HCT116 (cell line): ENCODE data around the gene PER2. TPM values are rescaled to one million over a fixed set of nuclear protein-coding genes. Genes with fewer than 3 reads are reported as not detected.

Source experiments
- ATAC-seq: fragments of 200-7000 bp; cut with Tn5 transposase; 2 replicates; pipeline ENCODE4 v1.9.1; 2020; ENCODE audit warnings: mild to moderate bottlenecking, moderate library complexity
- BruUV-seq: library from RNA; stranded (reverse); fragments of 400-500 nt; replicated peaks from 2 replicates; lab custom pipeline; 2021; lab: Mats Ljungman, UMichigan
- CTCF ChIA-PET: fragments of 300-600 bp; sonication (Branson Sonifier 250); formaldehyde crosslinking; loops from one replicate; lab custom pipeline; 2021; ENCODE audit warnings: antibody characterized with exemption; lab: Charles Lee
- POLR2A ChIA-PET: fragments of 300-600, 350-600 bp; sonication (Branson Sonifier 250); formaldehyde crosslinking; loops from one replicate; lab custom pipeline; 2021; ENCODE audit warnings: antibody characterized with exemption; lab: Charles Lee
- RAD21 ChIA-PET, 2 experiments: fragments of 300-600 bp; sonication (Branson Sonifier 250); formaldehyde crosslinking; loops; one replicate each; lab custom pipeline; 2023; ENCODE audit warnings: low total read pairs in 2 of 2; ENCODE audit not compliant: uncharacterized antibody in 2 of 2, unreplicated experiment in 2 of 2, low non-redundant PET in 1 of 2; lab: Charles Lee
- DNase-seq: peaks from one replicate; pipeline ENCODE4 v3.0.0-alpha.2; 2010; ENCODE audit warnings: low read depth, low spot score
- H2AFZ ChIP-seq: fragments of 200-600 bp; shearing (Covaris generic), sonication (generic); 2 replicates; pipeline ENCODE4 v1.6.1; 2017; ENCODE audit warnings: low read depth, mixed run types, mixed read lengths, antibody characterized with exemption, low read length; ENCODE audit not compliant: poor library complexity, severe bottlenecking
- H3K27ac ChIP-seq: 2 replicates; pipeline ENCODE4 v1.5.1; 2012; ENCODE audit warnings: low read depth, low read length
- H3K27me3 ChIP-seq: fragments of 200-600 bp; sonication (generic); 2 replicates; pipeline ENCODE4 v1.6.1; 2016; ENCODE audit warnings: mixed run types, low read length, mixed read lengths; ENCODE audit not compliant: insufficient read depth
- H3K36me3 ChIP-seq, 2 experiments: fragments of 200-500 bp in 1 of 2; fragments of 200-600 bp in 1 of 2; sonication (Bioruptor generic) in 1 of 2; sonication (generic) in 1 of 2; 2 replicates each; pipeline versions ENCODE4 v1.5.1 to v1.6.1; 2014 to 2016; ENCODE audit warnings: low read length in 2 of 2, inconsistent platforms in 1 of 2, mixed read lengths in 1 of 2, mixed run types in 1 of 2; ENCODE audit not compliant: insufficient read depth in 2 of 2, control insufficient read depth in 1 of 2
- H3K4me1 ChIP-seq, 2 experiments: fragments of 200-600 bp in 1 of 2; sonication (generic) in 1 of 2; 2 replicates each; pipeline versions ENCODE4 v1.5.1 to v1.6.1; 2012 to 2017; ENCODE audit warnings: low read length in 2 of 2, inconsistent platforms in 1 of 2, mild to moderate bottlenecking in 1 of 2, mixed read lengths in 1 of 2, mixed run types in 1 of 2, moderate library complexity in 1 of 2; ENCODE audit not compliant: insufficient read depth in 2 of 2, control insufficient read depth in 1 of 2
- H3K4me2 ChIP-seq: fragments of 200-600 bp; sonication (generic); 2 replicates; pipeline ENCODE4 v1.6.1; 2017; ENCODE audit warnings: mixed run types, low read length, mixed read lengths
- H3K4me3 ChIP-seq, 2 experiments: fragments of 200-600 bp in 1 of 2; sonication (generic) in 1 of 2; replicated peaks in 1 of 2; 2 replicates each; pipeline ENCODE4 v1.5.1; 2011 to 2016; ENCODE audit warnings: low read length in 2 of 2, control low read depth in 1 of 2, low read depth in 1 of 2, mild to moderate bottlenecking in 1 of 2, mixed read lengths in 1 of 2, mixed run types in 1 of 2
- H3K79me2 ChIP-seq: fragments of 200-600 bp; sonication (generic); 2 replicates; pipeline ENCODE4 v1.6.1; 2017; ENCODE audit warnings: mild to moderate bottlenecking, mixed run types, low read length, moderate library complexity, mixed read lengths; ENCODE audit not compliant: insufficient read depth
- H3K9ac ChIP-seq: fragments of 200-600 bp; sonication (generic); 2 replicates; pipeline ENCODE4 v1.6.1; 2016; ENCODE audit warnings: low read length, mixed read lengths
- H3K9me2 ChIP-seq: fragments of 200-600 bp; sonication (generic), shearing (Covaris generic); 2 replicates; pipeline ENCODE4 v1.6.1; 2017; ENCODE audit warnings: mixed run types, mild to moderate bottlenecking, moderate library complexity; ENCODE audit not compliant: insufficient read depth
- H3K9me3 ChIP-seq, 2 experiments: fragments of 200-500 bp in 1 of 2; fragments of 200-600 bp in 1 of 2; sonication (Bioruptor generic) in 1 of 2; sonication (generic) in 1 of 2; 2 replicates each; pipeline ENCODE4 v1.6.1; 2014 to 2017; ENCODE audit warnings: low read length in 2 of 2, mixed read lengths in 2 of 2, inconsistent platforms in 1 of 2, low read depth in 1 of 2, mild to moderate bottlenecking in 1 of 2, mixed run types in 1 of 2, moderate library complexity in 1 of 2; ENCODE audit not compliant: control insufficient read depth in 1 of 2, insufficient read depth in 1 of 2
- H4K20me1 ChIP-seq: fragments of 200-600 bp; sonication (generic), shearing (Covaris generic); 2 replicates; pipeline ENCODE4 v1.6.1; 2017; ENCODE audit warnings: mixed run types, mild to moderate bottlenecking, moderate library complexity; ENCODE audit not compliant: insufficient read depth
- CEBPB ChIP-seq: IDR thresholded peaks from 2 replicates; pipeline ENCODE4 v1.6.1; 2012; ENCODE audit warnings: low read depth
- EGR1 ChIP-seq: IDR thresholded peaks from 2 replicates; pipeline ENCODE4 v1.6.1; 2012; ENCODE audit warnings: low read depth
- ELF1 ChIP-seq: IDR thresholded peaks from 2 replicates; pipeline ENCODE4 v1.6.1; 2012; ENCODE audit warnings: low read depth, borderline replicate concordance
- EZH2 ChIP-seq: fragments of 200-600 bp; sonication (generic); IDR thresholded peaks from 2 replicates; pipeline ENCODE4 v1.6.1; 2017; ENCODE audit warnings: antibody characterized with exemption, mixed run types
- EZH2phosphoT487 ChIP-seq: fragments of 200-600 bp; IDR thresholded peaks from 2 replicates; pipeline ENCODE4 v1.6.1; 2018; ENCODE audit warnings: antibody characterized with exemption, borderline replicate concordance
- JUND ChIP-seq: IDR thresholded peaks from 2 replicates; pipeline ENCODE4 v1.6.1; 2012
- POLR2A ChIP-seq: IDR thresholded peaks from 2 replicates; pipeline ENCODE4 v1.7.0; 2011; ENCODE audit warnings: borderline replicate concordance; ENCODE audit not compliant: insufficient read depth, insufficient read length; ENCODE audit errors: extremely low read depth
- POLR2AphosphoS5 ChIP-seq: IDR thresholded peaks from 2 replicates; pipeline ENCODE4 v1.6.1; 2011; ENCODE audit warnings: mild to moderate bottlenecking, low read depth, low read length, moderate library complexity
- RAD21 ChIP-seq: IDR thresholded peaks from 2 replicates; pipeline ENCODE4 v1.6.1; 2012; ENCODE audit warnings: low read depth, mild to moderate bottlenecking
- SP1 ChIP-seq: IDR thresholded peaks from 2 replicates; pipeline ENCODE4 v1.6.1; 2012; ENCODE audit warnings: low read depth
- SRF ChIP-seq: IDR thresholded peaks from 2 replicates; pipeline ENCODE4 v1.6.1; 2012; ENCODE audit warnings: low read depth
- TCF7L2 ChIP-seq: IDR thresholded peaks from 2 replicates; pipeline ENCODE4 v1.7.0; 2011; ENCODE audit warnings: borderline replicate concordance, inconsistent platforms; ENCODE audit not compliant: insufficient read depth, insufficient read length; ENCODE audit errors: extremely low read depth
- YY1 ChIP-seq: IDR thresholded peaks from 2 replicates; pipeline ENCODE4 v1.6.1; 2011; ENCODE audit warnings: low read length, low read depth, moderate library complexity, mild to moderate bottlenecking; ENCODE audit not compliant: insufficient replicate concordance; ENCODE audit errors: extremely low read depth
- ZNF274 ChIP-seq: fragments of 200-500 bp; sonication (Bioruptor generic); IDR thresholded peaks from 2 replicates; pipeline ENCODE4 v1.6.1; 2014; ENCODE audit warnings: mild to moderate bottlenecking, low read depth, low read length, inconsistent platforms
- intact Hi-C: fragments of 100-400 bp; cut with micrococcal nuclease; formaldehyde crosslinking; loops from 2 replicates; pipeline ENCODE4 v1.10.0; 2022
- total RNA-seq: library from RNA; stranded (reverse); gene quantifications from one replicate; pipeline ENCODE4 v1.2.1, GENCODE V29; 2021; ENCODE audit not compliant: unreplicated experiment
- TF ChIP-seq, protein P1 (sequence below): IDR thresholded peaks from 2 replicates; pipeline ENCODE4 v1.6.1; 2011; ENCODE audit warnings: mild to moderate bottlenecking, low read length, moderate library complexity; ENCODE audit not compliant: insufficient replicate concordance; ENCODE audit errors: extremely low read depth
- TF ChIP-seq, protein P2 (sequence below): IDR thresholded peaks from 2 replicates; pipeline ENCODE4 v1.6.1; 2012; ENCODE audit warnings: low read depth
- TF ChIP-seq, protein P3 (sequence below): IDR thresholded peaks from 2 replicates; pipeline ENCODE4 v1.6.1; 2012

Gene PER2
- total RNA-seq, 1 experiment from 2014 or later: 18.7 TPM

DNA sequence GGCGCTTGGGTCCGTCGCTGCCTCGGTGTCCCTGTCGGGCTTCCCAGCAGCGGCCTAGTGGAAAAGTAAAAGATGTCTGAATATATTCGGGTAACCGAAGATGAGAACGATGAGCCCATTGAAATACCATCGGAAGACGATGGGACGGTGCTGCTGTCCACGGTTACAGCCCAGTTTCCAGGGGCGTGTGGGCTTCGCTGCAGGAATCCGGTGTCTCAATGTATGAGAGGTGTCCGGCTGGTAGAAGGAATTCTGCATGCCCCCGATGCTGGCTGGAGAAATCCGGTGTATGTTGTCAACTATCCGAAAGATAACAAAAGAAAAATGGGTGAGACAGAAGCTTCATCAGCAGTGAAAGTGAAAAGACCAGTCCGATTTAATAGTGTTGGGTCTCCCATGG is 56.6 kb downstream of the PER2 start:
- Histone ChIP-seq H3K9ac (no peak overlapping the region), H2AFZ (no peak overlapping the region), H3K4me1 (peaks cover 2 to 13% of the 10 kb centered on the region in 2 experiments; a peak in 3 of 4 replicates), H3K9me2 (no peaks in the 10 kb centered on the region), H3K4me3 (no peak overlapping the region), H3K9me3 (no peaks in the 10 kb centered on the region), H3K4me2 (no peak overlapping the region), H3K27ac (no peak overlapping the region), H3K27me3 (no peaks in the 10 kb centered on the region), H3K79me2 (no peaks in the 10 kb centered on the region), H3K36me3 (no peaks in the 10 kb centered on the region), H4K20me1 (no peaks in the 10 kb centered on the region)
- POLR2A ChIA-PET: no interaction called here
- ATAC-seq (no peak), DNase-seq (no peak)
- intact Hi-C loops: no loop called here
- RAD21 ChIA-PET: no interaction called here
- no peak for TF ChIP-seq EZH2
- TF ChIP-seq TCF7L2: no peak
- TF ChIP-seq CEBPB: no peak
- TF ChIP-seq YY1: no peak
- TF ChIP-seq ZNF274: no peak
- TF ChIP-seq JUND: no peak
- TF ChIP-seq SRF: no peak
- TF ChIP-seq, protein P1, sequence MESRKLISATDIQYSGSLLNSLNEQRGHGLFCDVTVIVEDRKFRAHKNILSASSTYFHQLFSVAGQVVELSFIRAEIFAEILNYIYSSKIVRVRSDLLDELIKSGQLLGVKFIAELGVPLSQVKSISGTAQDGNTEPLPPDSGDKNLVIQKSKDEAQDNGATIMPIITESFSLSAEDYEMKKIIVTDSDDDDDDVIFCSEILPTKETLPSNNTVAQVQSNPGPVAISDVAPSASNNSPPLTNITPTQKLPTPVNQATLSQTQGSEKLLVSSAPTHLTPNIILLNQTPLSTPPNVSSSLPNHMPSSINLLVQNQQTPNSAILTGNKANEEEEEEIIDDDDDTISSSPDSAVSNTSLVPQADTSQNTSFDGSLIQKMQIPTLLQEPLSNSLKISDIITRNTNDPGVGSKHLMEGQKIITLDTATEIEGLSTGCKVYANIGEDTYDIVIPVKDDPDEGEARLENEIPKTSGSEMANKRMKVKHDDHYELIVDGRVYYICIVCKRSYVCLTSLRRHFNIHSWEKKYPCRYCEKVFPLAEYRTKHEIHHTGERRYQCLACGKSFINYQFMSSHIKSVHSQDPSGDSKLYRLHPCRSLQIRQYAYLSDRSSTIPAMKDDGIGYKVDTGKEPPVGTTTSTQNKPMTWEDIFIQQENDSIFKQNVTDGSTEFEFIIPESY: no peak
- TF ChIP-seq POLR2AphosphoS5: no peak
- TF ChIP-seq SP1: no peak
- TF ChIP-seq EGR1: no peak
- TF ChIP-seq ELF1: no peak
- no peak for TF ChIP-seq EZH2phosphoT487
- TF ChIP-seq, protein P2, sequence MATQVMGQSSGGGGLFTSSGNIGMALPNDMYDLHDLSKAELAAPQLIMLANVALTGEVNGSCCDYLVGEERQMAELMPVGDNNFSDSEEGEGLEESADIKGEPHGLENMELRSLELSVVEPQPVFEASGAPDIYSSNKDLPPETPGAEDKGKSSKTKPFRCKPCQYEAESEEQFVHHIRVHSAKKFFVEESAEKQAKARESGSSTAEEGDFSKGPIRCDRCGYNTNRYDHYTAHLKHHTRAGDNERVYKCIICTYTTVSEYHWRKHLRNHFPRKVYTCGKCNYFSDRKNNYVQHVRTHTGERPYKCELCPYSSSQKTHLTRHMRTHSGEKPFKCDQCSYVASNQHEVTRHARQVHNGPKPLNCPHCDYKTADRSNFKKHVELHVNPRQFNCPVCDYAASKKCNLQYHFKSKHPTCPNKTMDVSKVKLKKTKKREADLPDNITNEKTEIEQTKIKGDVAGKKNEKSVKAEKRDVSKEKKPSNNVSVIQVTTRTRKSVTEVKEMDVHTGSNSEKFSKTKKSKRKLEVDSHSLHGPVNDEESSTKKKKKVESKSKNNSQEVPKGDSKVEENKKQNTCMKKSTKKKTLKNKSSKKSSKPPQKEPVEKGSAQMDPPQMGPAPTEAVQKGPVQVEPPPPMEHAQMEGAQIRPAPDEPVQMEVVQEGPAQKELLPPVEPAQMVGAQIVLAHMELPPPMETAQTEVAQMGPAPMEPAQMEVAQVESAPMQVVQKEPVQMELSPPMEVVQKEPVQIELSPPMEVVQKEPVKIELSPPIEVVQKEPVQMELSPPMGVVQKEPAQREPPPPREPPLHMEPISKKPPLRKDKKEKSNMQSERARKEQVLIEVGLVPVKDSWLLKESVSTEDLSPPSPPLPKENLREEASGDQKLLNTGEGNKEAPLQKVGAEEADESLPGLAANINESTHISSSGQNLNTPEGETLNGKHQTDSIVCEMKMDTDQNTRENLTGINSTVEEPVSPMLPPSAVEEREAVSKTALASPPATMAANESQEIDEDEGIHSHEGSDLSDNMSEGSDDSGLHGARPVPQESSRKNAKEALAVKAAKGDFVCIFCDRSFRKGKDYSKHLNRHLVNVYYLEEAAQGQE: no peak
- TF ChIP-seq RAD21: no peak
- TF ChIP-seq, protein P3, sequence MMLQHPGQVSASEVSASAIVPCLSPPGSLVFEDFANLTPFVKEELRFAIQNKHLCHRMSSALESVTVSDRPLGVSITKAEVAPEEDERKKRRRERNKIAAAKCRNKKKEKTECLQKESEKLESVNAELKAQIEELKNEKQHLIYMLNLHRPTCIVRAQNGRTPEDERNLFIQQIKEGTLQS: no peak
- no peak for TF ChIP-seq POLR2A
- CTCF ChIA-PET: no interaction called here
- BruUV-seq: no TSS peak
